ENCODE measurements around the gene MPPED2.

MPPED2 gene

GRCh38 chr11:30388957-30389356, 197.2 kb downstream of the MPPED2 start:
- H3K27ac ChIP-seq (ENCODE audit: low read length), result no peak overlapping the region
- H3K9ac ChIP-seq (ENCODE audit: low read length), result no peak overlapping the region
- no peaks in the 10 kb centered on the region for H3K4me1 ChIP-seq (ENCODE audit: low read length)
- no peaks in the 10 kb centered on the region for H3K36me3 ChIP-seq (replicated peaks; ENCODE audit: low read depth, low read length)
- H4K20me1 ChIP-seq (ENCODE audit: insufficient read depth, low read length), result no peaks in the 10 kb centered on the region
- no peak overlapping the region for H3K4me2 ChIP-seq (ENCODE audit: low read length)
- no peak overlapping the region for H2AFZ ChIP-seq (ENCODE audit: low read depth, low read length)
- no peak overlapping the region for H3K4me3 ChIP-seq (ENCODE audit: low read length)
- H3K27me3 ChIP-seq (ENCODE audit: low read depth, low read length), result no peaks in the 10 kb centered on the region
- H3K9me3 ChIP-seq (ENCODE audit: insufficient read depth, low read length), result no peaks in the 10 kb centered on the region
- H3K79me2 ChIP-seq (ENCODE audit: low read length), result no peaks in the 10 kb centered on the region
- no peak for TF ChIP-seq EZH2phosphoT487 (IDR thresholded peaks at IDR 0.05; ENCODE audit: low read depth)
- no peak for TF ChIP-seq CTCF (IDR thresholded peaks at IDR 0.05; ENCODE audit: low read depth, low read length)

- Histone ChIP-seq H3K9ac (ENCODE audit: low read length) (no peak overlapping the region), H4K20me1 (ENCODE audit: insufficient read depth, low read length) (no peaks in the 10 kb centered on the region), H3K4me3 (ENCODE audit: low read length) (no peak overlapping the region), H3K27ac (ENCODE audit: low read length) (no peak overlapping the region), H3K4me2 (ENCODE audit: low read length) (no peak overlapping the region), H3K79me2 (ENCODE audit: low read length) (no peaks in the 10 kb centered on the region), H3K4me1 (ENCODE audit: low read length) (no peaks in the 10 kb centered on the region), H3K36me3 (replicated peaks; ENCODE audit: low read depth, low read length) (no peaks in the 10 kb centered on the region), H3K9me3 (ENCODE audit: insufficient read depth, low read length) (no peaks in the 10 kb centered on the region), H2AFZ (ENCODE audit: low read depth, low read length) (no peak overlapping the region), H3K27me3 (ENCODE audit: low read depth, low read length) (no peaks in the 10 kb centered on the region)
- TF ChIP-seq CTCF (IDR thresholded peaks at IDR 0.05; ENCODE audit: low read depth, low read length) (no peak), EZH2phosphoT487 (IDR thresholded peaks at IDR 0.05; ENCODE audit: low read depth) (no peak)
Measured at GRCh38 chr11:30387891-30388861, 198.0 kb downstream of the MPPED2 start.

- Histone ChIP-seq H3K27ac (ENCODE audit: low read length) (no peak overlapping the region), H2AFZ (ENCODE audit: low read depth, low read length) (no peak overlapping the region), H3K9me3 (ENCODE audit: insufficient read depth, low read length) (no peaks in the 10 kb centered on the region), H3K27me3 (ENCODE audit: low read depth, low read length) (0 out of 2 replicates have a peak, but pooled peaks cover 4% of the 10 kb centered on the region), H3K36me3 (replicated peaks; ENCODE audit: low read depth, low read length) (no peaks in the 10 kb centered on the region), H3K9ac (ENCODE audit: low read length) (no peak overlapping the region), H3K4me3 (ENCODE audit: low read length) (no peak overlapping the region), H3K4me1 (ENCODE audit: low read length) (no peaks in the 10 kb centered on the region), H4K20me1 (ENCODE audit: insufficient read depth, low read length) (no peaks in the 10 kb centered on the region), H3K4me2 (ENCODE audit: low read length) (no peak overlapping the region), H3K79me2 (ENCODE audit: low read length) (no peaks in the 10 kb centered on the region)
- no peak for TF ChIP-seq EZH2phosphoT487 (IDR thresholded peaks at IDR 0.05; ENCODE audit: low read depth)
- TF ChIP-seq CTCF (IDR thresholded peaks at IDR 0.05; ENCODE audit: low read depth, low read length), result no peak
Measured at GRCh38 chr11:30381879-30382278, 204.3 kb downstream of the MPPED2 start.

- H3K27ac ChIP-seq (ENCODE audit: low read length), result no peak overlapping the region
- H3K27me3 ChIP-seq (ENCODE audit: low read depth, low read length), result 0 out of 2 replicates have a peak, but pooled peaks cover 4% of the 10 kb centered on the region
- no peaks in the 10 kb centered on the region for H3K9me3 ChIP-seq (ENCODE audit: insufficient read depth, low read length)
- TF ChIP-seq EZH2phosphoT487 (IDR thresholded peaks at IDR 0.05; ENCODE audit: low read depth) (no peak), CTCF (IDR thresholded peaks at IDR 0.05; ENCODE audit: low read depth, low read length) (no peak)
- no peaks in the 10 kb centered on the region for H3K36me3 ChIP-seq (replicated peaks; ENCODE audit: low read depth, low read length)
- no peak overlapping the region for H3K9ac ChIP-seq (ENCODE audit: low read length)
- no peak overlapping the region for H2AFZ ChIP-seq (ENCODE audit: low read depth, low read length)
- H3K4me1 ChIP-seq (ENCODE audit: low read length), result no peaks in the 10 kb centered on the region
- H3K79me2 ChIP-seq (ENCODE audit: low read length), result no peaks in the 10 kb centered on the region
- H3K4me3 ChIP-seq (ENCODE audit: low read length), result no peak overlapping the region
- no peaks in the 10 kb centered on the region for H4K20me1 ChIP-seq (ENCODE audit: insufficient read depth, low read length)
- H3K4me2 ChIP-seq (ENCODE audit: low read length), result no peak overlapping the region
Measured at GRCh38 chr11:30380846-30381245, 205.3 kb downstream of the MPPED2 start.

Measured in OCI-LY3 (cell line).